Right lobe of liver (tissue), 6 donors: ENCODE data around the gene MRPL28. TPM values are rescaled to one million over a fixed set of nuclear protein-coding genes. Genes with fewer than 3 reads are reported as not detected.
"Not testable (repeated sequence)": the region's sequence is repeated elsewhere in the genome, so short reads cannot be mapped to it uniquely, and the experiment has no call there.

ENCODE experiments used
- ATAC-seq, 4 donors: fragments of 200-7000 bp; cut with Tn5 transposase; one replicate each; pipeline ENCODE4 v1.9.1; 2020; ENCODE audit warnings: mild to moderate bottlenecking in 4 of 4, moderate library complexity in 4 of 4
- DNase-seq, 3 donors: peaks; one replicate each; pipeline ENCODE4 v3.0.0-alpha.2; 2020
- H3K27ac ChIP-seq, 3 donors: fragments of 200-600 bp; one replicate each; pipeline ENCODE4 v1.8.0; 2022
- H3K27me3 ChIP-seq, 2 donors: fragments of 200-600 bp; one replicate each; pipeline ENCODE4 v1.8.0; 2022
- H3K36me3 ChIP-seq, 4 donors: fragments of 200-600 bp; sonication (generic) in 1 of 4; one replicate each; pipeline versions ENCODE4 v1.5.1 to v1.8.0; 2017 to 2022; ENCODE audit warnings: control low read depth in 1 of 4
- H3K4me1 ChIP-seq, 4 donors: fragments of 200-600 bp; sonication (generic) in 1 of 4; one replicate each; pipeline versions ENCODE4 v1.5.1 to v1.8.0; 2017 to 2022; ENCODE audit warnings: control low read depth in 1 of 4
- H3K4me3 ChIP-seq, 3 donors: fragments of 200-600 bp; one replicate each; pipeline ENCODE4 v1.8.0; 2022
- H3K9me3 ChIP-seq, 4 donors: fragments of 200-600 bp; sonication (generic) in 1 of 4; one replicate each; pipeline versions ENCODE4 v1.5.1 to v1.8.0; 2017 to 2022; ENCODE audit warnings: control low read depth in 1 of 4
- POLR2A ChIP-seq: fragments of 450-650 bp; IDR thresholded peaks from one replicate; pipeline ENCODE4 v1.6.1; 2017; ENCODE audit warnings: antibody characterized with exemption, mild to moderate bottlenecking
- WGBS: methylation state at CpG from one replicate; pipeline ENCODE4 v1.1.6; 2018; ENCODE audit warnings: low coverage, low lambda C conversion rate; ENCODE audit not compliant: insufficient coverage; ENCODE audit errors: missing lambda C conversion rate; 5-methylcytosine and 5-hydroxymethylcytosine counted together
- intact Hi-C, 2 donors: fragments of 100-400 bp; cut with DNase I; formaldehyde crosslinking; loops; one replicate each; pipeline versions ENCODE4 v1.11.2 to v1.14.1; 2022
- total RNA-seq, 6 experiments: library from RNA; depleted of rRNA in 2 of 6; stranded (reverse); fragments of >200 nt in 2 of 6; fragmentation: NEBNext Ultra II Directional in 3 of 6; extraction: Animal tissue kit (Norgen Biotek cat#: 25700) in 3 of 6; gene quantifications; one replicate each; pipeline versions ENCODE4 v1.1.0 to v1.2.4, GENCODE V29; 2016 to 2023
- TF ChIP-seq, protein P1 (sequence below), 4 donors: fragments of 200-600 bp in 3 of 4; fragments of 450-650 bp in 1 of 4; IDR thresholded peaks; one replicate each; pipeline versions ENCODE4 v1.5.1 to v1.8.0; 2016 to 2022; ENCODE audit warnings: antibody characterized with exemption in 4 of 4, mild to moderate bottlenecking in 2 of 4
- donor health status: DM: no; HTN: yes; CAD: no.
- donor health status: DM: no; HTN: no; CAD: no.
- donor health status: DM: no; HTN: no; CAD: no.
- donor health status: DM: no; HTN: yes; CAD: no.
- donor health status: DM: no; HTN: yes; CAD: no.

The MRPL28 gene
- total RNA-seq, 6 experiments from 2014 or later = 29.9 to 64.7 (median 32.6) TPM

DNA sequence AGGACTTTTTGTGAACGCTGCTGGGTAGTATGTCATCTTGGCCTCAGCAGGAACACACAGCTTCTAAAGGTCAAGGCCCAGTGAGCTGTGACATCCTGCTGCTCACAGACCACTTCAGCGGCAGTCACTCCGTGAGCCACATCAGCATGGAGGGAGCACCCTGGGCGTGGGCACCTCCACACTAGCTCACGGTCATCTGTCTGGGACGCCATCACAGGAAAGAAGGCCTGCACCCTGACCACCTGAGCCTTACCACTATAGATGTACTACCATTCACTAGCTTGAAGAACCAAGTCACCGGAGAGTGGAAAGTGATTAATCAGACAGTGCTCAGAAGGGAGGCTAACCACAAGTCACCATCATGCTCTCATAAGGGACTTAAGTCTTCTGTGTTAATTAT, 21.1 kb downstream of the MRPL28 start:
- WGBS = 85% methylated on average over 1 of the region's 7 CpGs
- no peak for TF ChIP-seq POLR2A
- TF ChIP-seq, protein P1, sequence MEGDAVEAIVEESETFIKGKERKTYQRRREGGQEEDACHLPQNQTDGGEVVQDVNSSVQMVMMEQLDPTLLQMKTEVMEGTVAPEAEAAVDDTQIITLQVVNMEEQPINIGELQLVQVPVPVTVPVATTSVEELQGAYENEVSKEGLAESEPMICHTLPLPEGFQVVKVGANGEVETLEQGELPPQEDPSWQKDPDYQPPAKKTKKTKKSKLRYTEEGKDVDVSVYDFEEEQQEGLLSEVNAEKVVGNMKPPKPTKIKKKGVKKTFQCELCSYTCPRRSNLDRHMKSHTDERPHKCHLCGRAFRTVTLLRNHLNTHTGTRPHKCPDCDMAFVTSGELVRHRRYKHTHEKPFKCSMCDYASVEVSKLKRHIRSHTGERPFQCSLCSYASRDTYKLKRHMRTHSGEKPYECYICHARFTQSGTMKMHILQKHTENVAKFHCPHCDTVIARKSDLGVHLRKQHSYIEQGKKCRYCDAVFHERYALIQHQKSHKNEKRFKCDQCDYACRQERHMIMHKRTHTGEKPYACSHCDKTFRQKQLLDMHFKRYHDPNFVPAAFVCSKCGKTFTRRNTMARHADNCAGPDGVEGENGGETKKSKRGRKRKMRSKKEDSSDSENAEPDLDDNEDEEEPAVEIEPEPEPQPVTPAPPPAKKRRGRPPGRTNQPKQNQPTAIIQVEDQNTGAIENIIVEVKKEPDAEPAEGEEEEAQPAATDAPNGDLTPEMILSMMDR (IDR thresholded peaks at IDR 0.05) = no peak
- ATAC-seq = no peak
- Histone ChIP-seq H3K9me3 (no peaks in the 10 kb centered on the region), H3K36me3 (peaks cover 0 to 15% (median 0%) of the 10 kb centered on the region in 4 donors), H3K27ac (no peak overlapping the region), H3K4me3 (no peak overlapping the region), H3K4me1 (peaks cover 0 to 11% (median 2%) of the 10 kb centered on the region in 4 donors), H3K27me3 (no peaks in the 10 kb centered on the region)
- intact Hi-C loops = no loop called here
- DNase-seq = no peak

DNA sequence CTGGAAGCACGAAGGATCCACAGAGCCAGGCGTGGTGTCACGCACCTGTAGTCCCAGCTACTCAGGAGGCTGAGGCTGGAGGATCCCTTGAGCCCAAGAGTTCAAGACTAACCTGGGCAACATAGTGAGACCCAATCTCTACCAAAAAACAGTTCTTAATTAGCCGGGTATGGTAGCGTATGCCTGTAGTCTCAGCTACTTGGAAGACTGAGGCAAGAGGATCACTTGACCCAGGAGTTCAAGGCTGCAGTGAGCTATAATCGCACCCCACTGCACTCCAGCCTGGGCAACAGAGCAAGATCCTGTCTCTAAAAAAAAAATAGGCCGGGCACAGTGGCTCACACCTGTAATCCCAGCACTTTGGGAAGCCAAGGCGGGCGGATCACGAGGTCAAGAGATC, 21.8 kb downstream of the MRPL28 start:
- H3K9me3 ChIP-seq, ATAC-seq, H3K27ac ChIP-seq, H3K4me3 ChIP-seq, H3K27me3 ChIP-seq, DNase-seq, intact Hi-C loops: not testable (repeated sequence)
- H3K4me1 ChIP-seq = peaks cover 0 to 11% (median 2%) of the 10 kb centered on the region in 4 donors
- peaks cover 0 to 15% (median 0%) of the 10 kb centered on the region in 4 donors for H3K36me3 ChIP-seq
- WGBS = 96% methylated on average over 3 of the region's 10 CpGs

DNA sequence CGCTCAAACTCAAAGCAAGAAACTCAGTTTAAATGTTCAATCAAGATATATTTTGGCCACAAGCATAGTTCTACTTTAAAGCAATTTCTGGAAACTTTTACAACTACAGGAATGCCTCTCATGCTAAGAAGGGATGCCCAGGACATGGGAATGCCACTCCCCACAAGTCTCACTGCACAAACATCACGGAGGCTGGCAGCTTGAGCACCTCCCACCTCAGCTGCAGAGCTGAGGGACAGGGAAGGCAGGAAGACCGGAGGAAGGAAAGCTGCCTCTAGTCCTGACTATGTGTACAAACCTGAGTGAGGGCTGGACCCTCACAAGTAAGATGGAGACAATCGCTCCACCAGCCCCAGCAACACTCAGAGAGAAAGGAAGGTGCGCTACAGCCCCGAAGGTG, 23.1 kb downstream of the MRPL28 start:
- TF ChIP-seq POLR2A = no peak
- TF ChIP-seq, protein P1 (IDR thresholded peaks at IDR 0.05) = no peak
- Histone ChIP-seq H3K4me1 (peaks cover 0 to 8% (median 0%) of the 10 kb centered on the region in 4 donors), H3K27ac (no peak overlapping the region), H3K9me3 (no peaks in the 10 kb centered on the region), H3K36me3 (peaks cover 0 to 15% (median 0%) of the 10 kb centered on the region in 4 donors), H3K27me3 (no peaks in the 10 kb centered on the region), H3K4me3 (no peak overlapping the region)
- intact Hi-C loops = no loop called here
- DNase-seq (no peak), ATAC-seq (no peak)
- WGBS = 93% methylated on average over 3 of the region's 6 CpGs

DNA sequence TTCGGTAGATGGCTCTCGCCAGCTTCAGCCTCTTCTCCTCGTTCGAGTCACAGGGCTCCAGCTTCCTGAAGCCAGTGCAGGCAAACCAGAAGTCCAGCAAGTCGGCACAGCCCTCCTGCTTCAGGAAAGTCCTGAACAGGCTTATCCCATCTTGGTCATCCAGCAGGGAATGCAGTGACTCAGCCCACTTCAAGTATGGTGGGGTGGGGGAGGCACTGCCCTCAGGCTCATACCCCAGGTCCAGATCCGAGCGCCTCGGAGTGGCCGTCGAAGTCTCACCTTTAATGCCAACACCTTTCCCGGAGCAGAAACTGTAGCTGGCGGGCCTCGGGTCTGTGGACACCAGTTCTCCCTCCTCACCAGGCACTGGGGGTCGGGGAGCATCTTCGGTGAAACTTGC, 23.8 kb downstream of the MRPL28 start:
- DNase-seq = no peak

DNA sequence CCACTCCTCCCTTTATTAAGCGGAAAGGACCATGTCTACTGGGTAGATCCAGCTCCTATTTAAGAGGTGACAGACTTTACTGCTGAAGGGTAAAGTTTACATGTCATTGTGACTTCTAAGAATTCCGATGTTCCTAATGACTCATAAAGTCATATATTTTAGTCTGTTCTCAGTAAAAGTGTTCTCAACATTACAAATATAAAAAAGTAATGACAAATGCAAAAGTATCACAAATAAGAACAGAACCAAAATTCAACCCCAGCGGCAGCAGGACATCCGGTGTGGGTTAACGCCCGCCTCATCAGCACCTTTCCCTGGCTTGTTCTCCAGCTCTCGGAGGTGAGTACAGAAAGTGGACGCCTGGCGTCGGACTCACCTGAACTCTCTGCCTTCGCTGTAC, 24.6 kb downstream of the MRPL28 start:
- DNase-seq = no peak
- no peak overlapping the region for H3K27ac ChIP-seq
- no peaks in the 10 kb centered on the region for H3K4me1 ChIP-seq
- no peaks in the 10 kb centered on the region for H3K9me3 ChIP-seq
- no peak for ATAC-seq
- H3K27me3 ChIP-seq = no peaks in the 10 kb centered on the region
- no peak overlapping the region for H3K4me3 ChIP-seq
- TF ChIP-seq, protein P1 (IDR thresholded peaks at IDR 0.05) = no peak
- TF ChIP-seq POLR2A = no peak
- intact Hi-C loops = no loop called here
- 79% methylated on average over 8 of the region's 11 CpGs for WGBS
- peaks cover 0 to 15% (median 0%) of the 10 kb centered on the region in 4 donors for H3K36me3 ChIP-seq

More for the DNA sequence above, 23.8 kb downstream of the MRPL28 start:
- WGBS = 86% methylated on average over 4 of the region's 15 CpGs
- no peak for ATAC-seq
- Histone ChIP-seq H3K9me3 (no peaks in the 10 kb centered on the region), H3K4me3 (no peak overlapping the region), H3K36me3 (peaks cover 0 to 15% (median 0%) of the 10 kb centered on the region in 4 donors), H3K27ac (no peak overlapping the region), H3K27me3 (no peaks in the 10 kb centered on the region), H3K4me1 (peaks cover 0 to 6% (median 0%) of the 10 kb centered on the region in 4 donors)
- intact Hi-C loops = no loop called here
- TF ChIP-seq, protein P1 (IDR thresholded peaks at IDR 0.05) = no peak
- TF ChIP-seq POLR2A = no peak
